ENCODE results near the gene IQGAP2. TPM values are rescaled to one million over a fixed set of nuclear protein-coding genes. Genes with fewer than 3 reads are reported as not detected.
A peak's percentile ranks its signal among the peaks of the same experiment; 100 is the strongest.

IQGAP2 gene
- total RNA-seq, 4 donors from 2014 or later: 46.8 to 121 (median 97.0) TPM

- intact Hi-C loops (cut with DNase I; ENCODE audit: low total_unique reads): no loop called here
- H3K27ac ChIP-seq: no peak overlapping the region
- no peak for TF ChIP-seq POLR2AphosphoS5 (IDR thresholded peaks at IDR 0.05)
- TF ChIP-seq, protein P1, sequence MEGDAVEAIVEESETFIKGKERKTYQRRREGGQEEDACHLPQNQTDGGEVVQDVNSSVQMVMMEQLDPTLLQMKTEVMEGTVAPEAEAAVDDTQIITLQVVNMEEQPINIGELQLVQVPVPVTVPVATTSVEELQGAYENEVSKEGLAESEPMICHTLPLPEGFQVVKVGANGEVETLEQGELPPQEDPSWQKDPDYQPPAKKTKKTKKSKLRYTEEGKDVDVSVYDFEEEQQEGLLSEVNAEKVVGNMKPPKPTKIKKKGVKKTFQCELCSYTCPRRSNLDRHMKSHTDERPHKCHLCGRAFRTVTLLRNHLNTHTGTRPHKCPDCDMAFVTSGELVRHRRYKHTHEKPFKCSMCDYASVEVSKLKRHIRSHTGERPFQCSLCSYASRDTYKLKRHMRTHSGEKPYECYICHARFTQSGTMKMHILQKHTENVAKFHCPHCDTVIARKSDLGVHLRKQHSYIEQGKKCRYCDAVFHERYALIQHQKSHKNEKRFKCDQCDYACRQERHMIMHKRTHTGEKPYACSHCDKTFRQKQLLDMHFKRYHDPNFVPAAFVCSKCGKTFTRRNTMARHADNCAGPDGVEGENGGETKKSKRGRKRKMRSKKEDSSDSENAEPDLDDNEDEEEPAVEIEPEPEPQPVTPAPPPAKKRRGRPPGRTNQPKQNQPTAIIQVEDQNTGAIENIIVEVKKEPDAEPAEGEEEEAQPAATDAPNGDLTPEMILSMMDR (IDR thresholded peaks at IDR 0.05): no peak
- peaks cover 5 to 58% (median 29%) of the 10 kb centered on the region in 4 donors for H3K4me1 ChIP-seq
- no peak for DNase-seq
- no peaks in the 10 kb centered on the region for H3K36me3 ChIP-seq
- WGBS, 2 donors (ENCODE audit: low coverage in 1 of 2): 61 to 71% methylated on average over 3 to 4 of the region's 4 CpGs
- H3K27me3 ChIP-seq: no peaks in the 10 kb centered on the region
- H3K9me3 ChIP-seq: no peaks in the 10 kb centered on the region
- in situ Hi-C loops (cut with MboI; ENCODE audit: low pct_ligation_motif_present in 1 of 4, low pct_unique_long_range_greater_than_20kb in 1 of 4, low sequenced_read_pairs in 3 of 4): loop anchor here in 3 of 4 donors (10.0 to 25.0 kb wide), 2 partner anchors 133 to 140 kb away; partner anchors contain the start of gene IQGAP2 (in 3 of the 3)
- no peak overlapping the region for H3K4me3 ChIP-seq
Measured at GRCh38 chr5:76545184-76545583, 142.1 kb downstream of the IQGAP2 start.

DNA sequence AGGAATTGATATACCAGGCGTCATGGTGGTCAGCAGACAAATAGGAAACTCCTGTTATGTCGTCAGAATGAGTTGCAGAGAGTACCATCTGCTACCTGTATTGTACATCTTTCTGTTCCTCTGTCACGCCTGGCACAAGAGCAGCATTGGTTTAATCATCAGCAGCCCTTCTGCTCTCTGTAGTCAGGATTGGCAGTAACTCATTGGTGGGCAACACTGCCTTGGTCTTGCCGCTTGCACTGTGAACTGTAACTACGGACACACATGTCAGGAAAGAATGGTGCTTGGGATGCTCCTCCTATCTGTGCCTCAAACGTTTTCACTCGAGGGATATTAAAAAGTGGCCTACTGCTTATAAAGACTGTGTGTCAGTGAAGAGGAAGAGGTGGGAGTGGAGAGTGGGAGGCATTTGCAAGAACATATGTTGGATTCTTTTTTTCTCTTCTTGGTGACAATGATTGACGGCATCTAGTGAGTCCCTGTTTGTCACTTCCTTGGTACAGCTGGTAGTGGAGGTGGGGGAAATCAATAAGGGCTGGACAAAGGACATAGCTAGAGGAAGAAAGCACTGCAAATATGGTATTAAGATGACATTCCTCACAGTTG is 143.5 kb downstream of the IQGAP2 start:
- Histone ChIP-seq H3K36me3 (no peaks in the 10 kb centered on the region), H3K4me3 (no peak overlapping the region), H3K27me3 (no peaks in the 10 kb centered on the region), H3K27ac (peak overlapping the region; percentile 66 to 78 (median 72)), H3K9me3 (no peaks in the 10 kb centered on the region), H3K4me1 (peaks cover 5 to 58% (median 29%) of the 10 kb centered on the region in 4 donors)
- in situ Hi-C loops (cut with MboI; ENCODE audit: low pct_ligation_motif_present in 1 of 4, low pct_unique_long_range_greater_than_20kb in 1 of 4, low sequenced_read_pairs in 3 of 4): loop anchor here in 3 of 4 donors (10.0 to 25.0 kb wide), 2 partner anchors 134 to 142 kb away; partner anchors contain the start of gene IQGAP2 (in 3 of the 3)
- TF ChIP-seq EP300 (IDR thresholded peaks at IDR 0.05; ENCODE audit: low read depth) (no peak), POLR2AphosphoS5 (IDR thresholded peaks at IDR 0.05) (no peak), POLR2A (IDR thresholded peaks at IDR 0.05) (no peak)
- TF ChIP-seq, protein P1 (IDR thresholded peaks at IDR 0.05): no peak
- no peak for DNase-seq
- intact Hi-C loops (cut with DNase I; ENCODE audit: low total_unique reads): no loop called here
- WGBS, 2 donors (ENCODE audit: low coverage in 1 of 2): 71 to 75% methylated on average over 2 to 8 of the region's 8 CpGs

DNA sequence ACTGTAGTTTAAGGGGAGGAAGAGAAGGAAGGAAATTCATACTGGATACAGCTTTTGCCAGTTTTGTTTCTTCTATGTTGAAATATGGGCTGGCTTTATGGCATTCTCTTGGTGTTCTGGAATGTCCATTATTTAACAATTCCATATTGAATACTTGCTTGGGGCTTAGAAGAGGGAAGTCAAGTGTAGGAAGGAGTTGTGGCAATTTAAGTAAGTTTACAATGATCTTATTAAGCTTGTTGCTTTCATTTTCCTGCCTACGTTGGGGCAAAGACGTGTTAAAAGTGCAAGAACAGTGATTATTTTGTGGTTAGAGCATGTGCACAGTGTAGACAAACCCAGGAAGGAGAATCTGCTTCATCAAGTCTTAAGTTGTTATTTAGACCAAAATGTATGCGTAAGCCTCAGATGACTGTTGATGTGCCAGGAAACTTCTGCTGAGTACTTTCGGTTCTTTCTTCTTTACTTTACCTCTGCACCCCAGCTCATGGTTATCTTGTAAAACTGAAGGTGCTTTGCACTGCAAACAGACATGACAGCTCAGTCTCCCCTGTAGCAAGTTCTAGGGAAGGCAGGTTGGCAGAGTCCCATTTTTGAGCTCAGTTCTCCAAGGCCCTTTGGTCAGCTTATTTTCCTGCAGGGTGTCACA is 144.3 kb downstream of the IQGAP2 start:
- no peaks in the 10 kb centered on the region for H3K36me3 ChIP-seq
- intact Hi-C loops (cut with DNase I; ENCODE audit: low total_unique reads): no loop called here
- peak overlapping the region; percentile 66 to 78 (median 72) for H3K27ac ChIP-seq
- H3K27me3 ChIP-seq: no peaks in the 10 kb centered on the region
- WGBS, 2 donors (ENCODE audit: low coverage in 1 of 2): 13 to 15% methylated on average over 4 of the region's 4 CpGs
- in situ Hi-C loops (cut with MboI; ENCODE audit: low pct_ligation_motif_present in 1 of 4, low pct_unique_long_range_greater_than_20kb in 1 of 4, low sequenced_read_pairs in 3 of 4): loop anchor here in 3 of 4 donors (10.0 to 25.0 kb wide), 2 partner anchors 135 to 143 kb away; partner anchors contain the start of gene IQGAP2 (in 3 of the 3)
- H3K9me3 ChIP-seq: no peaks in the 10 kb centered on the region
- peaks cover 5 to 58% (median 29%) of the 10 kb centered on the region in 4 donors for H3K4me1 ChIP-seq
- H3K4me3 ChIP-seq: no peak overlapping the region
- TF ChIP-seq, protein P1 (IDR thresholded peaks at IDR 0.05): no peak
- TF ChIP-seq POLR2AphosphoS5 (IDR thresholded peaks at IDR 0.05) (peak in 1 of 3 donors; percentile 16), EP300 (IDR thresholded peaks at IDR 0.05; ENCODE audit: low read depth) (no peak), POLR2A (IDR thresholded peaks at IDR 0.05) (peak; percentile 42)
- no peak for DNase-seq

DNA sequence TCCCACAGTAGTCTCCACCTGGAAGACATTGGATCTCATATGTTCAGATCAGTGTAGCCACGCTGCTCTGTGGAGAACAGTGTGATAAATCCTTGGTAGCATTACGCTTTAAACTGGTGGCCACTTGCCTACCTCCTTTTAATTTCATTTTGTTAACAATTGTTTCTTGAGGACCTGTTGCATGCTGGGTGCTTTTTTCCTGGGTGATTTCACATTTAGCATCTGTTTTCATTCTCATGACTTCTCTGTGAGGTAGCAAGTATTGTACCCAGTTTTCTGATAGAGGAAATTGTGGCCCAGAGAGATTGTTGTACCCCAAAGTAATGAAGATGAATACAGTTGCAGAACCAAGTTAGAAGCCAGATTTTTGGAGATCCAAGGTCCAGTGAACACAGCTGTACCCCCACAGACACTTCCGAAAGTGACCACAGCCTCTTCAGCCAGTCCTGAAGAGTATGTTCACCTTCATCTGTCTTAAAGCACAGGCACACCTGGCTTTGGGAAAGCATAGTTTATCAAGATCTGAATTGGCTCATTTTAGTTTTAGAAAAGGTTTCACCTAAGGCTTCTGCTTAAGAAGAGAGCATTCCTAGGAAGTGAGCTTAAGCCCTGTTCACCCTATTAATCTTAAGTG is 144.9 kb downstream of the IQGAP2 start:
- Histone ChIP-seq H3K36me3 (no peaks in the 10 kb centered on the region), H3K4me1 (peaks cover 5 to 58% (median 29%) of the 10 kb centered on the region in 4 donors), H3K27ac (peak overlapping the region; percentile 66 to 78 (median 72)), H3K4me3 (no peak overlapping the region), H3K27me3 (no peaks in the 10 kb centered on the region), H3K9me3 (no peaks in the 10 kb centered on the region)
- TF ChIP-seq EP300 (IDR thresholded peaks at IDR 0.05; ENCODE audit: low read depth) (no peak), POLR2AphosphoS5 (IDR thresholded peaks at IDR 0.05) (no peak), POLR2A (IDR thresholded peaks at IDR 0.05) (no peak)
- TF ChIP-seq, protein P1 (IDR thresholded peaks at IDR 0.05): no peak
- 79 to 85% methylated on average over 2 to 3 of the region's 3 CpGs for WGBS, 2 donors (ENCODE audit: low coverage in 1 of 2)
- intact Hi-C loops (cut with DNase I; ENCODE audit: low total_unique reads): no loop called here
- no peak for DNase-seq
- in situ Hi-C loops (cut with MboI; ENCODE audit: low pct_ligation_motif_present in 1 of 4, low pct_unique_long_range_greater_than_20kb in 1 of 4, low sequenced_read_pairs in 3 of 4): loop anchor here in 3 of 4 donors (10.0 to 25.0 kb wide), 2 partner anchors 136 to 143 kb away; partner anchors contain the start of gene IQGAP2 (in 3 of the 3)

Data from transverse colon (tissue), 4 donors.